C4-2B (cell line): ENCODE measurements around the gene RASSF5.

Experiments used
- H3K27ac ChIP-seq: fragments of 450-650 bp; 2 replicates; pipeline ENCODE4 v1.5.1; 2017
- CTCF ChIP-seq: fragments of 450-650 bp; conservative IDR thresholded peaks from 2 replicates; pipeline ENCODE4 v1.5.1; 2017; ENCODE audit warnings: mild to moderate bottlenecking
- ZFX ChIP-seq: fragments of 450-650 bp; IDR thresholded peaks from 2 replicates; pipeline ENCODE4 v1.6.1; 2017

The RASSF5 gene

DNA sequence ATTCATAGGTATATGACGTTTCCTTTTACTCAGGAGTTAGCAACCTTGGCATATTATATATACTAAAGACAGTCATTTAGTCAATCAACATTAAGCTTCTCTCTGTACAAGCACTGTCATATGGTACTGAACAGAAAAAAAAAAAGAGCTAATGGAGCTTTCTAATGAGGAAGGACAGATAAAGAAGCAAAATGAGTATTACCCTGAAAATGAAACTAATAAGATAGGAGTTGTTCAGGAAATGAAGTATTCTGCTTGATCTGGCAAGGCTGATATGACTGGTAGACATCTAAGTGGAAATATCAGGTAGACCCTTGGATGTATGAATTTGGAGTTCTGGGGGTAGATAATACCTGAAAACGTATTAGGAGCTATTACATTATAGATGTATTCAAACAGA, 41.4 kb upstream of the RASSF5 start:
- TF ChIP-seq ZFX, result no peak
- H3K27ac ChIP-seq, result no peak overlapping the region

DNA sequence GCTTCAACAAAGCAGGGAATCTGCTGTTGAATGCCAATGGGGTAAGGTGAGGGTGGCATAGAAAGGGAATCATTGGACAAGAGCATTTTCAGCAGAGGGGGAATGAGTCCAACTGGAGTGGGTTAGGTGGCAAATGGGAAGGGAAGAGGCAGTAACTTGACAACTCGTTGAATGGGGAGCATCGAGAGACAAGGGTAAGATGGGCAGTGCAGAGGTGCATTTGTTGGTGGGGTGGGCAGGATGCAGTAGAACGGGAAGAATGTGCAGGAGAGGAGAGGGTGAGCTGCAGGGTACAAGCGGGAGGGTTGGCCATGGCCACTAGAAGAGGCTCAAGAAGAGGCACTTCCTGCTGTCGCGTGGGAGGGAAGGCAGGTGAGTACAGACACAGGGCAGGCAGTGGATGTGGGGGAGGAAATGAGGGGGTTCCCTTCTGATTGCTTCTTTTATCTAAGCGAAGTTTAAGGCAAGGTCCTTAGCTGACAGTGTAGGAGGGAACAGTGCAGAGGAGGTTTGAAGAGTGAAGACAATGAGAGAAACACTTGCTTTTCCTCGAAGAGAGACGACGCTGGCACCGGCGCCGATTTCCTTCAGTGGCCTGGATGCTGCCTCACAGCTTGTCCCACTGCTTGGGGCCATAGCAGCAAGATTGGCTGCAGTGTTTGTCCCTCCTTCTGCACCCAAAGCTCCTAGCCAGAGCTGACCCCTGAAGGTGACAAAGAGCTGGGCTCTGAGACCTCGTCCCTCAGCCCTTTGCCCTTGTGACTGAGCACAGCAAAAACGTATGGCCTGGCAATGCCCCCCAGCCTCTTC, 40.3 kb upstream of the RASSF5 start:
- TF ChIP-seq CTCF (no peak), ZFX (no peak)
- no peak overlapping the region for H3K27ac ChIP-seq

- H3K27ac ChIP-seq, result no peak overlapping the region
- TF ChIP-seq ZFX (no peak), CTCF (no peak)
Observed at GRCh38 chr1:206467915-206468314, 39.4 kb upstream of the RASSF5 start.

DNA sequence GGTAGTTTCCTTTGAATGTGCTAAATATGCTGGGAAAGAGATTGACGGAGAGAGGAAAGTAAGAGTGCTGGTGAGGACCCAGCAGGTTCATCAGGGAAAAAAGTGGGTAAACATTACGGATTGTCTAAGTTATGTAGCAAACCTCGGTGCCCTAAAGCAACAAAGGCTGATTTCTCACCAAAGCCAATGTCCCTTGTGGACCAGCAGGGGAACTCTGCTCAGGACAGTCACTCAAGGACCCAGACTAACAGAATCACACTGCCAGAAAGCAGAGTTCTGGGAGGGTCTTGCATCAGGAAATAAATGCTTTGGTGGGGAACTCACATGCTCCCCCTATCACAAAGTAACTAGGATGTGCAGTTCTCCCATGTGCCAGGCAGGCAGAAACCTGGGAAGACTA, 38.8 kb upstream of the RASSF5 start:
- H3K27ac ChIP-seq, result no peak overlapping the region
- TF ChIP-seq CTCF (no peak), ZFX (no peak)

DNA sequence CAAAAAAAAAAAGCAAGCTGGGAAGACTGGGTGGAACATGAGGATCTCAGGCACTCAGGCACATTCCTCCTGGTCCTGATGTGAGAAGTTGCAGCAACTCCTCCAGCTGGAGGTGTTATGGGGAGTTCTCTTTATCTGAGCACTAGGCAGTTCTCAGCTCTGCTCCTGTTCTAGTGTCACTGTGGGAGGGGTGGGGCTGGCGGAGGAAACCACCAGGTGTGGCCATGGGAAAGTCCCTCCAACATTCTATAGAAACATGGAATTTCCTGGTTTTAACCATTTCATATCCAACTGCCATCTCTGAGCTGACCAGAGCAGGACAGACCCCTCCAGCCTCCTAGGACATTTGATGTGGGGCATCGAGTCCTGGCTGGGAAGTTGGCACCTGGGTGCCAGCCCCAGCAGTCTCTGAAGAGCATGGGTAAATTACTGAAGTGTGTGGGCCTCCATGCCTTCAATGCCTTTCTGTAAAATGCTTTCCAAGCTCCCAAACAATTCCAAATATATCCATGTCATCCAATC, 37.9 kb upstream of the RASSF5 start:
- TF ChIP-seq CTCF, result no peak
- TF ChIP-seq ZFX, result no peak
- peak overlapping the region; percentile 62 for H3K27ac ChIP-seq

DNA sequence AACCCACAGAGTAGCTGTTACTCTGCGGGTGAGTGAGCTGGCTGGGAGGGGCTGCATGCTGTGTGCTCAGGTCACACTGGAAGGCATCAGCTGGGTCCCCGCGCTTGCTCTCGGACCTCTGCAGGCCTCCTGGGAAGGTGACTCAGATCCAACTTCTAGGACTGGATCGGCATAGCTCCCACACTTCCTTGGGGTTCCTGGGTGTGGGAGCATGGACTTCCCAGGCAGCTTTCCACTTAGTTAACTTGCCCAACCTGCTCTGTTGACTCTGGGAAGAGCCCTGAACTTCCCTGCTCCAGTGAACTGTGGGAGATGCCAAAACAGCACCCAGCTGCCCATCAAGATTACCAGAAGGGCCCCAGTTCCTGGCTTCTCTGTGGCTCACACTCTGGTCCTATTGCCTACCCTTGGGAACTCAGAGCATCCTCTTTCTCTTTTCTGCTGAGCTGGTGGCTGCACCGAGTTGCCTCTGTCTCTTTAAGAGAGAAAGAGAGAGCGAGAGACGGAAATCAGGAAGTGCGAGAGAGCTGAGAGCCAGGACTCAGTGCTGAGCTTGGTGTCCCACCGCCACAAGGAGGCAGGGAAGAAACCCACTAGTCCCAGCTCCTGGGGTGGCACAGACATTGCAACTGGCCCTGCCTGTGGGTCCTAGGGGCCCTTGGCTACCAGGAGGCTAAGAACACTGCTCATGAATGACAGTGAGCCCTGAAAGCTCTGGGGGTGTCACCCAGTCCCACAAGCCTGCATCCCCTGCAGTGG, 37.2 kb upstream of the RASSF5 start, which contains the start of gene IKBKE:
Gene IKBKE, plus strand, starts transcription at position 544 of the 759 bp plus-strand sequence. CDS start 2,752 bp downstream, outside the sequence.
- TF ChIP-seq ZFX, result no peak
- H3K27ac ChIP-seq, result peak within 1 kb of the TSS; percentile 62

GRCh38 chr1:206470692-206471414, 36.5 kb upstream of the RASSF5 start:
- H3K27ac ChIP-seq, result peak overlapping the region; percentile 62
- TF ChIP-seq CTCF, result no peak; the same call in 1 of the 2 replicates
- no peak for TF ChIP-seq ZFX

DNA sequence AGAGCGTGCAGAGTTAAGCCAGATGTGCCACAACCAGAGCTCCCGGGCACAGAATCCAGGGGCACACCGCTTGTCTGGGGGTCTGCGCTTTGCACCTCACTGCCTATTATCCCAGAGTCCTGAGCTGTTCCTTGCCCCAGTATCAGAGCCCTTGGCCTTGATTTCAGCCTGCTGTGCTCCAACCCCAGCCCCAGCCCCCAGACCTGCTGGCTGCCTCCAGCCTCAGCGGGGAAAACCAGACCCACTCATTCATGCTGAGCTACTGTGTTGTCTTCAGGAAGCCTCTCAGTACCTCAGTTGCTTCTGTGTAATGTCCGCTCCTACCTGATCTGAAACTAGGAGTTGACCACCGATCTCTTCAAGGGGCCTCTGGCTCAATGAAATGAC, 35.9 kb upstream of the RASSF5 start:
- TF ChIP-seq ZFX (no peak), CTCF (no peak)
- no peak overlapping the region; the same call in 1 of the 2 replicates for H3K27ac ChIP-seq
